ENCODE data around the gene RNF26.

The RNF26 gene

GRCh38 chr11:119334174-119334930 is at the start of gene RNF26:
RNF26 (plus strand) TSS chr11:119334527; CDS start chr11:119335123, 596 bp downstream.
- DNase-seq (ENCODE audit: low spot score), result peak; percentile 100

- no peak for DNase-seq (ENCODE audit: low spot score)
These were observed 48.9 kb upstream of the RNF26 start for GRCh38 chr11:119285431-119285830.

- DNase-seq (ENCODE audit: low spot score), result no peak
These were observed 46.1 kb upstream of the RNF26 start for GRCh38 chr11:119288219-119288618.

GRCh38 chr11:119290894-119291497 is 43.3 kb upstream of the RNF26 start:
- DNase-seq (ENCODE audit: low spot score), result no peak

GRCh38 chr11:119293461-119293860 is 40.9 kb upstream of the RNF26 start:
- no peak for DNase-seq (ENCODE audit: low spot score)

- no peak for DNase-seq (ENCODE audit: low spot score)
These were observed 39.1 kb upstream of the RNF26 start for GRCh38 chr11:119295178-119295577.

- DNase-seq (ENCODE audit: low spot score), result no peak
These were observed 36.4 kb upstream of the RNF26 start for GRCh38 chr11:119297938-119298337.

- no peak for DNase-seq (ENCODE audit: low spot score)
These were observed 35.6 kb upstream of the RNF26 start for GRCh38 chr11:119298726-119299125.

- no peak for DNase-seq (ENCODE audit: low spot score)
These were observed 34.9 kb upstream of the RNF26 start for GRCh38 chr11:119299416-119299815.

- no peak for DNase-seq (ENCODE audit: low spot score)
These were observed 33.9 kb upstream of the RNF26 start for GRCh38 chr11:119300198-119300964.

- no peak for DNase-seq (ENCODE audit: low spot score)
These were observed 31.1 kb upstream of the RNF26 start for GRCh38 chr11:119303227-119303718.

- DNase-seq (ENCODE audit: low spot score), result no peak
These were observed 28.6 kb upstream of the RNF26 start for GRCh38 chr11:119305556-119306372.

- peak; percentile 59 for DNase-seq (ENCODE audit: low spot score)
These were observed 27.9 kb upstream of the RNF26 start for GRCh38 chr11:119306373-119306890.

GRCh38 chr11:119307219-119307618 is 27.1 kb upstream of the RNF26 start:
- DNase-seq (ENCODE audit: low spot score), result no peak

- DNase-seq (ENCODE audit: low spot score), result no peak
These were observed 26.4 kb upstream of the RNF26 start for GRCh38 chr11:119307974-119308373.

GRCh38 chr11:119309411-119309810 is 24.9 kb upstream of the RNF26 start:
- no peak for DNase-seq (ENCODE audit: low spot score)

GRCh38 chr11:119309953-119310681 is 24.2 kb upstream of the RNF26 start:
- DNase-seq (ENCODE audit: low spot score), result no peak

- no peak for DNase-seq (ENCODE audit: low spot score)
These were observed 23.7 kb upstream of the RNF26 start for GRCh38 chr11:119310682-119311052.

- no peak for DNase-seq (ENCODE audit: low spot score)
These were observed 19.6 kb upstream of the RNF26 start for GRCh38 chr11:119314726-119315125.

GRCh38 chr11:119315131-119316015 is 19.0 kb upstream of the RNF26 start:
- peak; percentile 67 for DNase-seq (ENCODE audit: low spot score)

Measured in hepatic stellate cell (primary cell).